Stimulated activated CD4-positive, alpha-beta T cell treated with anti-CD3 and anti-CD28 coated beads, Interleukin-12 subunit alpha, Interleukin-12 subunit beta, amount 100 ng/mL, for 48 hours (primary cell): Measurements from ENCODE around the gene PSAPL1.
"Not testable (repeated sequence)": the region's sequence is repeated elsewhere in the genome, so short reads cannot be mapped to it uniquely, and the experiment has no call there.

Source experiments
- DNase-seq, 3 donors: peaks; one replicate each; pipeline ENCODE4 v3.0.0-alpha.2; 2020; ENCODE audit warnings: low read depth in 2 of 3, low spot score in 1 of 3

The PSAPL1 gene

GRCh38 chr4:7458477-7458876, 23.7 kb upstream of the PSAPL1 start:
- no peak for DNase-seq

GRCh38 chr4:7458066-7458425, 23.3 kb upstream of the PSAPL1 start:
- no peak for DNase-seq

GRCh38 chr4:7457201-7458065, 22.7 kb upstream of the PSAPL1 start:
- no peak for DNase-seq

GRCh38 chr4:7452802-7453201, 18.1 kb upstream of the PSAPL1 start:
- not testable (repeated sequence) for DNase-seq

- no peak for DNase-seq
These were observed 17.1 kb upstream of the PSAPL1 start for GRCh38 chr4:7451800-7452199.

GRCh38 chr4:7451434-7451789, 16.7 kb upstream of the PSAPL1 start:
- no peak for DNase-seq

GRCh38 chr4:7450775-7451433, 16.2 kb upstream of the PSAPL1 start:
- DNase-seq, result no peak

- DNase-seq, result no peak
These were observed 13.3 kb upstream of the PSAPL1 start for GRCh38 chr4:7448036-7448435.

GRCh38 chr4:7447236-7447635, 12.5 kb upstream of the PSAPL1 start:
- no peak for DNase-seq

- no peak for DNase-seq
These were observed 10.0 kb upstream of the PSAPL1 start for GRCh38 chr4:7444731-7445130.

GRCh38 chr4:7444314-7444713, 9.6 kb upstream of the PSAPL1 start:
- DNase-seq, result no peak

GRCh38 chr4:7442574-7443162, 7.9 kb upstream of the PSAPL1 start:
- no peak for DNase-seq

GRCh38 chr4:7441201-7441600, 6.5 kb upstream of the PSAPL1 start:
- no peak for DNase-seq

GRCh38 chr4:7439699-7440098, 5.0 kb upstream of the PSAPL1 start:
- no peak for DNase-seq

- no peak for DNase-seq
These were observed 1.5 kb upstream of the PSAPL1 start for GRCh38 chr4:7436256-7436655.

- no peak for DNase-seq
These were observed 836 bp upstream of the PSAPL1 start for GRCh38 chr4:7435471-7436061.

GRCh38 chr4:7434141-7434765, 477 bp downstream of the PSAPL1 start:
- DNase-seq, result no peak

- DNase-seq, result no peak
These were observed 1.2 kb downstream of the PSAPL1 start for GRCh38 chr4:7433376-7434140.

- DNase-seq, result no peak
These were observed 2.0 kb downstream of the PSAPL1 start for GRCh38 chr4:7432531-7433375.
